K562 (cell line): ENCODE results near the gene HNRNPLL. TPM values are rescaled to one million over a fixed set of nuclear protein-coding genes. Genes with fewer than 3 reads are reported as not detected.

ENCODE experiments used
- ARNT ChIP-seq, 2 experiments: fragments of 450-650 bp; IDR thresholded peaks; 2 replicates each; pipeline ENCODE4 v1.6.1; 2016; ENCODE audit warnings: mild to moderate bottlenecking in 1 of 2
- CEBPB ChIP-seq: fragments of 450-650 bp; IDR thresholded peaks from 2 replicates; pipeline ENCODE4 v1.6.1; 2016; ENCODE audit warnings: missing genetic modification characterization, missing compliant biosample characterization
- ETV1 ChIP-seq: fragments of 450-650 bp; conservative IDR thresholded peaks from 2 replicates; pipeline ENCODE4 v1.6.1; 2016; ENCODE audit warnings: missing genetic modification characterization, control low read depth, low read depth, missing compliant biosample characterization
- GATA2 ChIP-seq: sonication (generic); formaldehyde crosslinking; IDR thresholded peaks from 2 replicates; pipeline ENCODE4 v1.4.0; 2020; ENCODE audit warnings: mild to moderate bottlenecking, missing genetic modification reagents
- HMG20B ChIP-seq: fragments of 250-450 bp; sonication (Bioruptor Pico); IDR thresholded peaks from 2 replicates; pipeline ENCODE4 v1.5.0; 2021; ENCODE audit warnings: mild to moderate bottlenecking
- LARP7 ChIP-seq: fragments of 450-650 bp; IDR thresholded peaks from 2 replicates; pipeline ENCODE4 v1.6.1; 2016
- MAFF ChIP-seq: IDR thresholded peaks from 2 replicates; pipeline ENCODE4 v1.6.1; 2012; ENCODE audit warnings: low read length, improper control_type of control experiment
- NFXL1 ChIP-seq: fragments of 450-650 bp; formaldehyde crosslinking; IDR thresholded peaks from 2 replicates; pipeline ENCODE4 v1.4.0; 2021; ENCODE audit warnings: mild to moderate bottlenecking
- POU5F1 ChIP-seq: fragments of 150-350 bp; IDR thresholded peaks from 2 replicates; pipeline ENCODE4 v1.6.1; 2014; ENCODE audit warnings: borderline replicate concordance, low read length, low read depth, mild to moderate bottlenecking; ENCODE audit not compliant: partially characterized antibody
- RFX1 ChIP-seq: fragments of 450-650 bp; IDR thresholded peaks from 2 replicates; pipeline ENCODE4 v1.6.1; 2016; ENCODE audit warnings: mild to moderate bottlenecking, moderate library complexity
- SIX5 ChIP-seq, 2 experiments: IDR thresholded peaks; 2 replicates each; pipeline ENCODE4 v1.6.1; 2011; ENCODE audit warnings: low read length in 2 of 2, borderline replicate concordance in 1 of 2, low read depth in 1 of 2, mild to moderate bottlenecking in 1 of 2, moderate library complexity in 1 of 2; ENCODE audit not compliant: insufficient read depth in 1 of 2
- TRIM24 ChIP-seq, 2 experiments: fragments of 450-650 bp; IDR thresholded peaks; 2 replicates each; pipeline ENCODE4 v1.6.1; 2016
- ZNF140 ChIP-seq: fragments of 250-450 bp; sonication (Bioruptor Pico); IDR thresholded peaks from 2 replicates; pipeline ENCODE4 v1.8.0; 2021; ENCODE audit warnings: moderate library complexity, mild to moderate bottlenecking, inconsistent platforms
- ZNF184 ChIP-seq: sonication (generic); formaldehyde crosslinking; IDR thresholded peaks from 2 replicates; pipeline ENCODE4 v1.5.0; 2020; ENCODE audit warnings: missing genetic modification reagents
- ZNF354B ChIP-seq: fragments of 250-450 bp; sonication (Bioruptor Pico); IDR thresholded peaks from 2 replicates; pipeline ENCODE4 v1.4.0; 2020
- ZNF717 ChIP-seq: fragments of 250-450 bp; sonication (Bioruptor Pico); IDR thresholded peaks from 2 replicates; pipeline ENCODE4 v1.5.0; 2021
- polyA plus RNA-seq, 8 experiments: library from polyadenylated mRNA; depleted of rRNA in 4 of 8; stranded (reverse) in 5 of 8; unstranded in 3 of 8; fragments of >200 nt; fragmentation: Nextera tagmentation in 2 of 8; fragmentation: Illumina TruSeq in 1 of 8; extraction: Ambion mirVana in 2 of 8; extraction: Trizol in 1 of 8; gene quantifications; 2 replicates each; pipeline versions ENCODE4 v1.2.1 to v1.2.3, GENCODE V29; 2011 to 2014; ENCODE audit warnings: inconsistent platforms in 1 of 8, missing spikeins in 1 of 8
- total RNA-seq, 7 experiments: library from RNA; depleted of rRNA in 6 of 7; stranded (reverse); fragments of >200 nt in 6 of 7; fragmentation: Illumina TruSeq in 2 of 7; extraction: Trizol in 2 of 7; gene quantifications; 2 replicates each; pipeline versions ENCODE4 v1.2.1 to v1.2.3, GENCODE V29; 2011 to 2021; ENCODE audit warnings: low replicate concordance in 1 of 7
- TF ChIP-seq, protein P1 (sequence below): fragments of 450-650 bp; IDR thresholded peaks from 2 replicates; pipeline ENCODE4 v1.6.1; 2016; ENCODE audit warnings: missing biosample characterization, missing genetic modification characterization
- TF ChIP-seq, protein P2 (sequence below): fragments of 450-650 bp; IDR thresholded peaks from 2 replicates; pipeline ENCODE4 v1.6.1; 2017; ENCODE audit warnings: antibody characterized with exemption, mild to moderate bottlenecking
- TF ChIP-seq, protein P3 (sequence below): IDR thresholded peaks from 3 replicates; pipeline ENCODE4 v1.6.1; 2011; ENCODE audit warnings: borderline replicate concordance, mild to moderate bottlenecking, moderate library complexity; ENCODE audit not compliant: insufficient read length; ENCODE audit errors: extremely low read depth
- TF ChIP-seq, protein P4 (sequence below): fragments of 450-650 bp; conservative IDR thresholded peaks from 2 replicates; pipeline ENCODE4 v1.6.1; 2016; ENCODE audit warnings: missing genetic modification characterization, low read depth, mild to moderate bottlenecking, missing compliant biosample characterization, moderate library complexity

The HNRNPLL gene
- total and polyA plus RNA-seq, 9 of the 15 experiments (the other 6 are each of a cell fraction or from before 2014, with no cell fraction given), result 19.8 to 135 (median 57.8) TPM

DNA sequence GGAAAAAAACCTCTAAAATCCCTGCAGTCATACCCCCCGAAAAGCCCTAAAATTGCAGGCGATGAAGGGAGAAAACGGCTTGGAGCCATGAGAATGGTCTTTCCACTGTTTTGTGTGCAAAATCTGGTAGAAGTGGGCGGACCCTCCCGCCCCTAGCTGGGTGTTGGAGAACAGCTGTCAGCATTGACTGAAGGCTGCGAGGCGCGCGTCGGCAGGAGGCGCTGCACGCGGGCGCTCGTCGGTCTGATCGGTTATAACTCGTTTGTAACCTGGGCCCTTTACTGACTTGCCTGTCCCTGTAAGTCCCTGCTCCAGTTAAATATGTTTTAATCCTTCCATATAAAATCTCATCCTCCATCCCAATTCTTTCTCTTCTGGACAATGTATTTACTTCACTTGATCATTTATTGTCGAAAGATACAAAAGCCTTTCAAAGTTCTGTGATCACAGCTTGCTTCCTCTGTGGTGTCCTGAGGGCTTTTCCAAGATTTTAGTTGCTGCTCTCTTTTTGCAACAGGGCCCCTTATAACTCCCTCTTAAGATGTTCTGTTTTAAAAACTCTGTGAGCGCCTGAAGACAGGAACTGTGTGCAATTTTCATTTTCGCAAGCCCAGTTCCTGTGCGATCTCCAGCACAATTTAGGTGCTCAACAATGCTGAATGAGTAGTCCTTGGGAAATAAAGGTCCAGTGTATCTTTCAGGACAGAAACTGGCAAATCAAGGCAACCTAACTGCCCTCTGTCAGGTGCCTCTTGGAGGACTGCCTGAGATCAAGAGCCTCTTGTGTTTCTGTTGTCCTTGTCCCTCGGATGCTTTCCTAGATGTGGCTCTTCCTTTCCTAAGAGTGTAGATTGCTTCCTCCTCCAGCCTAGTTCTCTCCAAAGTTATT lies 918 bp upstream of the HNRNPLL start (continued):
- TF ChIP-seq, protein P1, sequence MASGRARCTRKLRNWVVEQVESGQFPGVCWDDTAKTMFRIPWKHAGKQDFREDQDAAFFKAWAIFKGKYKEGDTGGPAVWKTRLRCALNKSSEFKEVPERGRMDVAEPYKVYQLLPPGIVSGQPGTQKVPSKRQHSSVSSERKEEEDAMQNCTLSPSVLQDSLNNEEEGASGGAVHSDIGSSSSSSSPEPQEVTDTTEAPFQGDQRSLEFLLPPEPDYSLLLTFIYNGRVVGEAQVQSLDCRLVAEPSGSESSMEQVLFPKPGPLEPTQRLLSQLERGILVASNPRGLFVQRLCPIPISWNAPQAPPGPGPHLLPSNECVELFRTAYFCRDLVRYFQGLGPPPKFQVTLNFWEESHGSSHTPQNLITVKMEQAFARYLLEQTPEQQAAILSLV, result no peak
- TF ChIP-seq ZNF140 (CRISPR knock-in tag), result no peak
- TF ChIP-seq TRIM24 (IDR thresholded peaks at IDR 0.05), result no peak
- TF ChIP-seq ETV1 (tag), result no peak; the same call in 1 of the 2 replicates
- TF ChIP-seq CEBPB (tag), result no peak
- no peak for TF ChIP-seq RFX1
- TF ChIP-seq NFXL1 (CRISPR knock-in tag), result no peak
- TF ChIP-seq ZNF717 (CRISPR knock-in tag), result no peak
- no peak for TF ChIP-seq LARP7
- no peak for TF ChIP-seq POU5F1
- no peak for TF ChIP-seq ZNF354B
- TF ChIP-seq GATA2 (CRISPR knock-in tag), result no peak
- TF ChIP-seq, protein P2, sequence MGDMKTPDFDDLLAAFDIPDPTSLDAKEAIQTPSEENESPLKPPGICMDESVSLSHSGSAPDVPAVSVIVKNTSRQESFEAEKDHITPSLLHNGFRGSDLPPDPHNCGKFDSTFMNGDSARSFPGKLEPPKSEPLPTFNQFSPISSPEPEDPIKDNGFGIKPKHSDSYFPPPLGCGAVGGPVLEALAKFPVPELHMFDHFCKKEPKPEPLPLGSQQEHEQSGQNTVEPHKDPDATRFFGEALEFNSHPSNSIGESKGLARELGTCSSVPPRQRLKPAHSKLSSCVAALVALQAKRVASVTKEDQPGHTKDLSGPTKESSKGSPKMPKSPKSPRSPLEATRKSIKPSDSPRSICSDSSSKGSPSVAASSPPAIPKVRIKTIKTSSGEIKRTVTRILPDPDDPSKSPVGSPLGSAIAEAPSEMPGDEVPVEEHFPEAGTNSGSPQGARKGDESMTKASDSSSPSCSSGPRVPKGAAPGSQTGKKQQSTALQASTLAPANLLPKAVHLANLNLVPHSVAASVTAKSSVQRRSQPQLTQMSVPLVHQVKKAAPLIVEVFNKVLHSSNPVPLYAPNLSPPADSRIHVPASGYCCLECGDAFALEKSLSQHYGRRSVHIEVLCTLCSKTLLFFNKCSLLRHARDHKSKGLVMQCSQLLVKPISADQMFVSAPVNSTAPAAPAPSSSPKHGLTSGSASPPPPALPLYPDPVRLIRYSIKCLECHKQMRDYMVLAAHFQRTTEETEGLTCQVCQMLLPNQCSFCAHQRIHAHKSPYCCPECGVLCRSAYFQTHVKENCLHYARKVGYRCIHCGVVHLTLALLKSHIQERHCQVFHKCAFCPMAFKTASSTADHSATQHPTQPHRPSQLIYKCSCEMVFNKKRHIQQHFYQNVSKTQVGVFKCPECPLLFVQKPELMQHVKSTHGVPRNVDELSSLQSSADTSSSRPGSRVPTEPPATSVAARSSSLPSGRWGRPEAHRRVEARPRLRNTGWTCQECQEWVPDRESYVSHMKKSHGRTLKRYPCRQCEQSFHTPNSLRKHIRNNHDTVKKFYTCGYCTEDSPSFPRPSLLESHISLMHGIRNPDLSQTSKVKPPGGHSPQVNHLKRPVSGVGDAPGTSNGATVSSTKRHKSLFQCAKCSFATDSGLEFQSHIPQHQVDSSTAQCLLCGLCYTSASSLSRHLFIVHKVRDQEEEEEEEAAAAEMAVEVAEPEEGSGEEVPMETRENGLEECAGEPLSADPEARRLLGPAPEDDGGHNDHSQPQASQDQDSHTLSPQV, result peak; percentile 87
- TF ChIP-seq ARNT (IDR thresholded peaks at IDR 0.05), result peak; percentile 26 to 62; a peak in 1 of 4 replicates
- TF ChIP-seq, protein P3, sequence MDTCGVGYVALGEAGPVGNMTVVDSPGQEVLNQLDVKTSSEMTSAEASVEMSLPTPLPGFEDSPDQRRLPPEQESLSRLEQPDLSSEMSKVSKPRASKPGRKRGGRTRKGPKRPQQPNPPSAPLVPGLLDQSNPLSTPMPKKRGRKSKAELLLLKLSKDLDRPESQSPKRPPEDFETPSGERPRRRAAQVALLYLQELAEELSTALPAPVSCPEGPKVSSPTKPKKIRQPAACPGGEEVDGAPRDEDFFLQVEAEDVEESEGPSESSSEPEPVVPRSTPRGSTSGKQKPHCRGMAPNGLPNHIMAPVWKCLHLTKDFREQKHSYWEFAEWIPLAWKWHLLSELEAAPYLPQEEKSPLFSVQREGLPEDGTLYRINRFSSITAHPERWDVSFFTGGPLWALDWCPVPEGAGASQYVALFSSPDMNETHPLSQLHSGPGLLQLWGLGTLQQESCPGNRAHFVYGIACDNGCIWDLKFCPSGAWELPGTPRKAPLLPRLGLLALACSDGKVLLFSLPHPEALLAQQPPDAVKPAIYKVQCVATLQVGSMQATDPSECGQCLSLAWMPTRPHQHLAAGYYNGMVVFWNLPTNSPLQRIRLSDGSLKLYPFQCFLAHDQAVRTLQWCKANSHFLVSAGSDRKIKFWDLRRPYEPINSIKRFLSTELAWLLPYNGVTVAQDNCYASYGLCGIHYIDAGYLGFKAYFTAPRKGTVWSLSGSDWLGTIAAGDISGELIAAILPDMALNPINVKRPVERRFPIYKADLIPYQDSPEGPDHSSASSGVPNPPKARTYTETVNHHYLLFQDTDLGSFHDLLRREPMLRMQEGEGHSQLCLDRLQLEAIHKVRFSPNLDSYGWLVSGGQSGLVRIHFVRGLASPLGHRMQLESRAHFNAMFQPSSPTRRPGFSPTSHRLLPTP, result peak; percentile 49
- TF ChIP-seq, protein P4, sequence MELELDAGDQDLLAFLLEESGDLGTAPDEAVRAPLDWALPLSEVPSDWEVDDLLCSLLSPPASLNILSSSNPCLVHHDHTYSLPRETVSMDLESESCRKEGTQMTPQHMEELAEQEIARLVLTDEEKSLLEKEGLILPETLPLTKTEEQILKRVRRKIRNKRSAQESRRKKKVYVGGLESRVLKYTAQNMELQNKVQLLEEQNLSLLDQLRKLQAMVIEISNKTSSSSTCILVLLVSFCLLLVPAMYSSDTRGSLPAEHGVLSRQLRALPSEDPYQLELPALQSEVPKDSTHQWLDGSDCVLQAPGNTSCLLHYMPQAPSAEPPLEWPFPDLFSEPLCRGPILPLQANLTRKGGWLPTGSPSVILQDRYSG (tag), result no peak
- no peak for TF ChIP-seq MAFF
- TF ChIP-seq ZNF184 (CRISPR knock-in tag), result no peak
- no peak for TF ChIP-seq SIX5 (IDR thresholded peaks at IDR 0.05; ENCODE audit: borderline replicate concordance in 1 of 2, insufficient read depth in 1 of 2, low read depth in 1 of 2, low read length in 2 of 2)
- TF ChIP-seq HMG20B (CRISPR knock-in tag), result no peak
